Thyroid gland (tissue), 4 donors: ENCODE data around the gene PKNOX1. TPM values are rescaled to one million over a fixed set of nuclear protein-coding genes. Genes with fewer than 3 reads are reported as not detected.
"Not testable (repeated sequence)": the region's sequence is repeated elsewhere in the genome, so short reads cannot be mapped to it uniquely, and the experiment has no call there.

Experiments used
- DNase-seq, 2 donors: peaks; one replicate each; pipeline ENCODE4 v3.0.0-alpha.2; 2019
- H3K27ac ChIP-seq, 3 donors: fragments of 200-600 bp; sonication (generic); 1 replicate in 2 of 3; 2 replicates in 1 of 3; pipeline ENCODE4 v1.5.1; 2016 to 2019; ENCODE audit warnings: mild to moderate bottlenecking in 1 of 3, moderate library complexity in 1 of 3
- H3K27me3 ChIP-seq: fragments of 200-600 bp; sonication (generic); one replicate; pipeline ENCODE4 v1.5.1; 2019
- H3K36me3 ChIP-seq, 2 donors: fragments of 200-600 bp; sonication (generic); one replicate each; pipeline ENCODE4 v1.5.1; 2016 to 2019
- H3K4me1 ChIP-seq, 2 donors: fragments of 200-600 bp; sonication (generic); one replicate each; pipeline ENCODE4 v1.5.1; 2017 to 2019
- H3K4me3 ChIP-seq, 3 donors: fragments of 200-600 bp; sonication (generic); replicated peaks in 1 of 3; 1 replicate in 2 of 3; 2 replicates in 1 of 3; pipeline ENCODE4 v1.5.1; 2016; ENCODE audit warnings: mild to moderate bottlenecking in 1 of 3
- H3K9me3 ChIP-seq: fragments of 200-600 bp; sonication (generic); one replicate; pipeline ENCODE4 v1.5.1; 2017
- CTCF ChIP-seq, 6 experiments: fragments of 200-600 bp in 3 of 6; fragments of 450-650 bp in 3 of 6; sonication (generic) in 3 of 6; IDR thresholded peaks; one replicate each; pipeline ENCODE4 v1.5.1; 2016 to 2019; ENCODE audit warnings: antibody characterized with exemption in 6 of 6, mild to moderate bottlenecking in 2 of 6, inconsistent platforms in 1 of 6, moderate library complexity in 1 of 6
- POLR2A ChIP-seq, 2 donors: fragments of 450-650 bp; IDR thresholded peaks; one replicate each; pipeline ENCODE4 v1.6.1; 2017; ENCODE audit warnings: antibody characterized with exemption in 2 of 2, mild to moderate bottlenecking in 2 of 2, moderate library complexity in 1 of 2
- WGBS, 2 donors: methylation state at CpG; one replicate each; pipeline ENCODE4 v1.1.5; 2017; 5-methylcytosine and 5-hydroxymethylcytosine counted together
- intact Hi-C: fragments of 100-400 bp; cut with DNase I; formaldehyde crosslinking; loops from one replicate; pipeline ENCODE4 v1.15.1; 2023
- total RNA-seq, 4 donors: library from RNA; depleted of rRNA; stranded (reverse); fragments of >200 nt; gene quantifications; one replicate each; pipeline ENCODE4 v1.2.3, GENCODE V29; 2016

PKNOX1 gene
- total RNA-seq, 4 donors from 2014 or later = 21.3 to 36.2 (median 24.0) TPM

- no peak for DNase-seq
- no peaks in the 10 kb centered on the region for H3K27me3 ChIP-seq
- 90 to 94% methylated on average over 12 to 13 of the region's 13 CpGs for WGBS, 2 donors
- H3K4me3 ChIP-seq = no peak overlapping the region
- H3K36me3 ChIP-seq = no peaks in the 10 kb centered on the region
- TF ChIP-seq CTCF (IDR thresholded peaks at IDR 0.05) = no peak
- H3K9me3 ChIP-seq = no peaks in the 10 kb centered on the region
- H3K27ac ChIP-seq = no peak overlapping the region
- H3K4me1 ChIP-seq = no peaks in the 10 kb centered on the region
- intact Hi-C loops = no loop called here
Measured at GRCh38 chr21:42964546-42965210, 9.7 kb upstream of the PKNOX1 start.

GRCh38 chr21:42965211-42965560 is 9.2 kb upstream of the PKNOX1 start:
- Histone ChIP-seq H3K9me3 (no peaks in the 10 kb centered on the region), H3K27ac (no peak overlapping the region), H3K4me3 (no peak overlapping the region), H3K27me3 (no peaks in the 10 kb centered on the region), H3K36me3 (no peaks in the 10 kb centered on the region), H3K4me1 (no peaks in the 10 kb centered on the region)
- no peak for TF ChIP-seq POLR2A (IDR thresholded peaks at IDR 0.05)
- TF ChIP-seq CTCF (IDR thresholded peaks at IDR 0.05) = no peak
- no peak for DNase-seq
- 62 to 65% methylated on average over 3 of the region's 3 CpGs for WGBS, 2 donors
- intact Hi-C loops = no loop called here

GRCh38 chr21:42967616-42968015 is 6.7 kb upstream of the PKNOX1 start:
- H3K27me3 ChIP-seq, H3K27ac ChIP-seq, DNase-seq, H3K4me3 ChIP-seq, H3K9me3 ChIP-seq, H3K4me1 ChIP-seq, intact Hi-C loops, H3K36me3 ChIP-seq: not testable (repeated sequence)
- 93% methylated on average over 9 of the region's 9 CpGs for WGBS, 2 donors

- 76 to 77% methylated on average over 6 of the region's 6 CpGs for WGBS, 2 donors
- TF ChIP-seq CTCF (IDR thresholded peaks at IDR 0.05) (no peak), POLR2A (IDR thresholded peaks at IDR 0.05) (no peak)
- intact Hi-C loops = no loop called here
- no peak for DNase-seq
- Histone ChIP-seq H3K27ac (no peak overlapping the region), H3K36me3 (no peaks in the 10 kb centered on the region), H3K9me3 (no peaks in the 10 kb centered on the region), H3K4me1 (peaks cover 7 to 8% of the 10 kb centered on the region in 2 donors), H3K4me3 (no peak overlapping the region), H3K27me3 (no peaks in the 10 kb centered on the region)
Measured at GRCh38 chr21:42969193-42969600, 5.2 kb upstream of the PKNOX1 start.

GRCh38 chr21:42970946-42971653 is 3.3 kb upstream of the PKNOX1 start:
- TF ChIP-seq CTCF (IDR thresholded peaks at IDR 0.05) = no peak
- TF ChIP-seq POLR2A (IDR thresholded peaks at IDR 0.05) = no peak
- intact Hi-C loops = no loop called here
- DNase-seq = no peak
- H3K27me3 ChIP-seq = no peaks in the 10 kb centered on the region
- WGBS, 2 donors = 88 to 90% methylated on average over 7 of the region's 7 CpGs
- no peak overlapping the region for H3K4me3 ChIP-seq
- no peak overlapping the region for H3K27ac ChIP-seq
- H3K4me1 ChIP-seq = peaks cover 10 to 13% of the 10 kb centered on the region in 2 donors
- no peaks in the 10 kb centered on the region for H3K36me3 ChIP-seq
- no peaks in the 10 kb centered on the region for H3K9me3 ChIP-seq
